Measurements from ENCODE around the gene ANO7. TPM values are rescaled to one million over a fixed set of nuclear protein-coding genes. Genes with fewer than 3 reads are reported as not detected.

The ANO7 gene
- total RNA-seq, 1 experiment from 2014 or later = 0.84 TPM

- H3K9me2 ChIP-seq (ENCODE audit: insufficient read depth) = no peaks in the 10 kb centered on the region
- CTCF ChIA-PET = no interaction called here
- DNase-seq (ENCODE audit: low read depth, low spot score) (no peak), ATAC-seq (no peak)
- no peak for TF ChIP-seq TCF7L2 (IDR thresholded peaks at IDR 0.05; ENCODE audit: borderline replicate concordance, extremely low read depth, insufficient read depth, insufficient read length)
- TF ChIP-seq ZFX (IDR thresholded peaks at IDR 0.05) = no peak
- no peak for TF ChIP-seq ZNF274 (IDR thresholded peaks at IDR 0.05; ENCODE audit: low read depth, low read length)
- TF ChIP-seq JUND (IDR thresholded peaks at IDR 0.05) = no peak
- TF ChIP-seq CTCF (IDR thresholded peaks at IDR 0.05 in 2 of 3, conservative IDR thresholded peaks at IDR 0.05 in 1 of 3; ENCODE audit: borderline replicate concordance in 1 of 3, insufficient read depth in 1 of 3, low read depth in 2 of 3, low read length in 2 of 3) = no peak
- TF ChIP-seq EZH2phosphoT487 (IDR thresholded peaks at IDR 0.05; ENCODE audit: borderline replicate concordance) = no peak
- no peak for TF ChIP-seq YY1 (IDR thresholded peaks at IDR 0.05; ENCODE audit: extremely low read depth, insufficient replicate concordance, low read depth, low read length)
- TF ChIP-seq EGR1 (IDR thresholded peaks at IDR 0.05; ENCODE audit: low read depth) = no peak
- no peak for TF ChIP-seq EZH2 (IDR thresholded peaks at IDR 0.05)
- TF ChIP-seq POLR2A (IDR thresholded peaks at IDR 0.05; ENCODE audit: borderline replicate concordance, extremely low read depth, insufficient read depth, insufficient read length) = no peak
- no peak for TF ChIP-seq ELF1 (IDR thresholded peaks at IDR 0.05; ENCODE audit: borderline replicate concordance, low read depth)
- TF ChIP-seq RAD21 (IDR thresholded peaks at IDR 0.05; ENCODE audit: low read depth) = no peak
- no peak for TF ChIP-seq ZBTB33 (IDR thresholded peaks at IDR 0.05; ENCODE audit: extremely low read depth, insufficient replicate concordance, low read length)
- no peak for TF ChIP-seq MAX (IDR thresholded peaks at IDR 0.05)
- TF ChIP-seq SIN3A (IDR thresholded peaks at IDR 0.05; ENCODE audit: low read depth) = no peak
- no peak for TF ChIP-seq CBX3 (IDR thresholded peaks at IDR 0.05; ENCODE audit: low read depth)
- no peak overlapping the region for H3K4me3 ChIP-seq (replicated peaks in 1 of 2; ENCODE audit: low read depth in 1 of 2, low read length in 2 of 2)
- RAD21 ChIA-PET (ENCODE audit: low non-redundant PET in 1 of 2, low total read pairs in 2 of 2, uncharacterized antibody in 2 of 2, unreplicated experiment in 2 of 2) = no interaction called here
- POLR2A ChIA-PET = no interaction called here
- intact Hi-C loops (cut with micrococcal nuclease) = no loop called here
- H3K27me3 ChIP-seq (ENCODE audit: insufficient read depth, low read length) = no peaks in the 10 kb centered on the region
- BruUV-seq (replicated peaks) = no TSS peak
- no peak overlapping the region for H3K27ac ChIP-seq (ENCODE audit: low read depth, low read length)
- H4K20me1 ChIP-seq (ENCODE audit: insufficient read depth) = no peaks in the 10 kb centered on the region
- H2AFZ ChIP-seq (ENCODE audit: low read depth, low read length, poor library complexity, severe bottlenecking) = no peak overlapping the region
- H3K4me2 ChIP-seq (ENCODE audit: low read length) = no peak overlapping the region
- H3K36me3 ChIP-seq (ENCODE audit: control insufficient read depth in 1 of 2, insufficient read depth in 2 of 2, low read length in 2 of 2) = no peaks in the 10 kb centered on the region
- no peaks in the 10 kb centered on the region for H3K4me1 ChIP-seq (ENCODE audit: control insufficient read depth in 1 of 2, insufficient read depth in 2 of 2, low read length in 2 of 2)
- no peaks in the 10 kb centered on the region for H3K9me3 ChIP-seq (ENCODE audit: control insufficient read depth in 1 of 2, insufficient read depth in 1 of 2, low read depth in 1 of 2, low read length in 2 of 2)
- H3K9ac ChIP-seq (ENCODE audit: low read length) = no peak overlapping the region
- no peaks in the 10 kb centered on the region for H3K79me2 ChIP-seq (ENCODE audit: insufficient read depth, low read length)
These were observed 19.6 kb downstream of the ANO7 start for GRCh38 chr2:241208058-241208457.
